Retinal pigment epithelial cell (primary cell): ENCODE results near the gene P4HTM.
A peak's percentile ranks its signal among the peaks of the same experiment; 100 is the strongest.

Experiments used
- DNase-seq: peaks from one replicate; pipeline ENCODE4 v3.0.0-alpha.2; 2010; ENCODE audit warnings: low read depth
- H3K4me3 ChIP-seq: 2 replicates; pipeline ENCODE4 v1.5.1; 2011; ENCODE audit warnings: mild to moderate bottlenecking, low read length, control low read depth, moderate library complexity
- CTCF ChIP-seq: conservative IDR thresholded peaks from 2 replicates; pipeline ENCODE4 v1.5.1; 2011; ENCODE audit warnings: low read depth, low read length, control low read depth, inconsistent platforms

The P4HTM gene

GRCh38 chr3:48983096-48983495, 6.9 kb upstream of the P4HTM start:
- no peak for DNase-seq
- no peak for TF ChIP-seq CTCF
- H3K4me3 ChIP-seq: no peak overlapping the region

GRCh38 chr3:48984663-48985062, 5.4 kb upstream of the P4HTM start:
- TF ChIP-seq CTCF: no peak
- no peak for DNase-seq
- H3K4me3 ChIP-seq: no peak overlapping the region

- TF ChIP-seq CTCF: no peak
- H3K4me3 ChIP-seq: no peak overlapping the region
- no peak for DNase-seq
Observed at GRCh38 chr3:48985831-48986376, 4.1 kb upstream of the P4HTM start.

GRCh38 chr3:48989126-48989795, 780 bp upstream of the P4HTM start:
- TF ChIP-seq CTCF: no peak
- peak overlapping the region; percentile 77 for H3K4me3 ChIP-seq
- DNase-seq: no peak

GRCh38 chr3:48990636-48991469, 812 bp downstream of the P4HTM start:
- no peak for TF ChIP-seq CTCF
- no peak for DNase-seq
- H3K4me3 ChIP-seq: peak overlapping the region; percentile 77

GRCh38 chr3:48991851-48992545, 2.0 kb downstream of the P4HTM start:
- no peak for TF ChIP-seq CTCF
- peak overlapping the region; percentile 77 for H3K4me3 ChIP-seq
- DNase-seq: no peak
